ENCODE results near the gene GSX2.

GRCh38 chr4:54066718-54067129 lies 33.2 kb upstream of the GSX2 start:
- TF ChIP-seq CTCF (IDR thresholded peaks at IDR 0.05 in 8 of 11, conservative IDR thresholded peaks at IDR 0.05 in 3 of 11) (no peak), POLR2AphosphoS5 (IDR thresholded peaks at IDR 0.05) (no peak), POLR2A (IDR thresholded peaks at IDR 0.05) (no peak)
